Endodermal cell (in vitro differentiated cells): ENCODE results near the gene HAUS3. TPM values are rescaled to one million over a fixed set of nuclear protein-coding genes. Genes with fewer than 3 reads are reported as not detected.
"Not testable (repeated sequence)": the region's sequence is repeated elsewhere in the genome, so short reads cannot be mapped to it uniquely, and the experiment has no call there.

Experiments used
- DNase-seq: peaks from one replicate; pipeline ENCODE4 v3.0.0-alpha.2; 2017
- H3K27ac ChIP-seq: 2 replicates; pipeline ENCODE4 v1.5.1; 2013; ENCODE audit warnings: mild to moderate bottlenecking, low read depth, low read length, moderate library complexity
- H3K27me3 ChIP-seq: 2 replicates; pipeline ENCODE4 v1.6.1; 2013; ENCODE audit warnings: mild to moderate bottlenecking, low read length, moderate library complexity; ENCODE audit not compliant: insufficient read depth, control insufficient read depth, poor library complexity, severe bottlenecking
- H3K36me3 ChIP-seq: 2 replicates; pipeline ENCODE4 v1.7.0; 2013; ENCODE audit warnings: mild to moderate bottlenecking, low read length, moderate library complexity; ENCODE audit not compliant: control insufficient read depth, insufficient read depth
- H3K4me1 ChIP-seq: one replicate; pipeline ENCODE4 v1.7.0; 2013; ENCODE audit warnings: low read length; ENCODE audit not compliant: control insufficient read depth, insufficient read depth
- H3K4me3 ChIP-seq: 2 replicates; pipeline ENCODE4 v1.5.1; 2013; ENCODE audit warnings: mild to moderate bottlenecking, low read length, moderate library complexity
- H3K9ac ChIP-seq: 2 replicates; pipeline ENCODE4 v1.6.1; 2013; ENCODE audit warnings: mild to moderate bottlenecking, low read length, moderate library complexity; ENCODE audit not compliant: poor library complexity, severe bottlenecking; ENCODE audit errors: extremely low read depth
- H3K9me3 ChIP-seq: 2 replicates; pipeline ENCODE4 v1.6.1; 2013; ENCODE audit warnings: mild to moderate bottlenecking, low read length, moderate library complexity; ENCODE audit not compliant: control insufficient read depth
- H3K27ac Mint-ChIP-seq: 2 replicates; pipeline ENCODE4 v1.8.0; 2020; ENCODE audit warnings: mixed read lengths
- H3K27me3 Mint-ChIP-seq: 2 replicates; pipeline ENCODE4 v1.8.0; 2021; ENCODE audit warnings: mild to moderate bottlenecking, mixed read lengths; ENCODE audit not compliant: insufficient read depth
- H3K36me3 Mint-ChIP-seq: 2 replicates; pipeline ENCODE4 v1.8.0; 2020; ENCODE audit warnings: low read depth, mixed read lengths
- H3K4me1 Mint-ChIP-seq: 2 replicates; pipeline ENCODE4 v1.8.0; 2020; ENCODE audit warnings: mixed read lengths
- H3K4me3 Mint-ChIP-seq: 2 replicates; pipeline ENCODE4 v1.8.0; 2020; ENCODE audit warnings: mild to moderate bottlenecking, moderate library complexity, mixed read lengths
- H3K9me3 Mint-ChIP-seq: 2 replicates; pipeline ENCODE4 v1.8.0; 2020; ENCODE audit warnings: mild to moderate bottlenecking, mixed read lengths
- WGBS, 2 experiments: methylation state at CpG; one replicate each; pipeline versions ENCODE4 v1.1.5 to v1.1.7; 2013; ENCODE audit warnings: missing lambda C conversion rate in 2 of 2, mixed read lengths in 1 of 2; ENCODE audit not compliant: insufficient coverage in 1 of 2, insufficient read length in 1 of 2; 5-methylcytosine and 5-hydroxymethylcytosine counted together
- total RNA-seq, 2 donors: library from RNA; stranded (reverse); fragmentation: NEBNext Ultra II Directional in 1 of 2; extraction: Animal tissue kit (Norgen Biotek cat#: 25700) in 1 of 2; gene quantifications; 2 replicates in 1 of 2; 3 replicates in 1 of 2; pipeline ENCODE4 v1.2.1, GENCODE V29; 2021
- TF ChIP-seq, protein P1 (sequence below): fragments of 200-600 bp; sonication (generic); conservative IDR thresholded peaks from 2 replicates; pipeline ENCODE4 v1.5.0; 2021; ENCODE audit warnings: antibody characterized with exemption, mild to moderate bottlenecking

HAUS3 gene
- total RNA-seq, 2 donors from 2014 or later: 17.0 to 22.6 TPM

DNA sequence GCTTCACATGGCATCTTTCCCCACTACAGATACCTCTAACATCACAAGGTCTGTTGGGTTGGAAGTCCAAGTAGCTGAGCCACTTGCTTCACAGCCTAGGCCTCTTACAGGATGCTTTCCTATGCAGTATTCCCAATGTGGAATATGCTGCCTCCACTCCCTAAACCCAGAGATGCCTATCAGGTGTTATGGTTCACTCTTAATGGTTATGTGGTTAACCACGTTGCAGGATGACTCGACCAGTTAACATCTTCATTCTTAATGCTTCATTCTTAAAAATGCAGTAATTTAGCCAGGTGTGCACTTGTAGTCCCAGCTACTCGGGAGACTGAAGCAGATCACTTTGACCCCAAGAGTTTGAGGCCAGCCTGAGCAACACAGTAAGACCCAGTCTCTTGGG lies 24.2 kb downstream of the HAUS3 start:
- Histone ChIP-seq H3K27ac (no peak overlapping the region), H3K9ac (no peak overlapping the region), H3K36me3 (peaks cover 4% of the 10 kb centered on the region), H3K4me1 (peaks cover 8% of the 10 kb centered on the region), H3K9me3 (no peaks in the 10 kb centered on the region), H3K4me3 (no peak overlapping the region), H3K27me3 (no peaks in the 10 kb centered on the region)
- no peak for DNase-seq
- Mint-ChIP-seq H3K4me1 (peaks cover 38% of the 10 kb centered on the region), H3K9me3 (no peaks in the 10 kb centered on the region), H3K27ac (no peak overlapping the region), H3K4me3 (no peak overlapping the region), H3K36me3 (no peaks in the 10 kb centered on the region), H3K27me3 (peaks cover 3% of the 10 kb centered on the region)
- WGBS, 2 experiments: 85 to 100% methylated on average over 1 to 3 of the region's 3 CpGs
- TF ChIP-seq, protein P1, sequence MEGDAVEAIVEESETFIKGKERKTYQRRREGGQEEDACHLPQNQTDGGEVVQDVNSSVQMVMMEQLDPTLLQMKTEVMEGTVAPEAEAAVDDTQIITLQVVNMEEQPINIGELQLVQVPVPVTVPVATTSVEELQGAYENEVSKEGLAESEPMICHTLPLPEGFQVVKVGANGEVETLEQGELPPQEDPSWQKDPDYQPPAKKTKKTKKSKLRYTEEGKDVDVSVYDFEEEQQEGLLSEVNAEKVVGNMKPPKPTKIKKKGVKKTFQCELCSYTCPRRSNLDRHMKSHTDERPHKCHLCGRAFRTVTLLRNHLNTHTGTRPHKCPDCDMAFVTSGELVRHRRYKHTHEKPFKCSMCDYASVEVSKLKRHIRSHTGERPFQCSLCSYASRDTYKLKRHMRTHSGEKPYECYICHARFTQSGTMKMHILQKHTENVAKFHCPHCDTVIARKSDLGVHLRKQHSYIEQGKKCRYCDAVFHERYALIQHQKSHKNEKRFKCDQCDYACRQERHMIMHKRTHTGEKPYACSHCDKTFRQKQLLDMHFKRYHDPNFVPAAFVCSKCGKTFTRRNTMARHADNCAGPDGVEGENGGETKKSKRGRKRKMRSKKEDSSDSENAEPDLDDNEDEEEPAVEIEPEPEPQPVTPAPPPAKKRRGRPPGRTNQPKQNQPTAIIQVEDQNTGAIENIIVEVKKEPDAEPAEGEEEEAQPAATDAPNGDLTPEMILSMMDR: no peak

DNA sequence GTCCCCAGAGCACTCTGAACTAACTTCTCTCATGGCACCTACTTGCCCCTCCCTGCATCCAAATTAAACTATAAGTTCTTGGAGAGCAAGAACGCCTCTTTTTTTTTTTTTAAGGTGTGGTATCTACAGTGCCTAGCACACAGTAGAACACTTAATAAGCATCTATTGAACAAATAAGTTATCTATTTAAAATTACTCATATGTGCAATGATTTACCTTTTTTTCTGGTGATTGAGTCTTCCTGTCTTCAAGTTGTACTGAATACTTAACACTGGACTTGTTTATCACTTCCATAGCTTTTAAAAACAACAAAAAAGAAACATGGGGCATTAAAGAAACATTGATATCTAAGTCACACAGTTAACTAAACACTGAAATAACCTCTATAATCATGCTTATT lies 29.1 kb downstream of the HAUS3 start:
- H3K4me3 Mint-ChIP-seq: no peak overlapping the region
- H3K27me3 Mint-ChIP-seq: peaks cover 3% of the 10 kb centered on the region
- WGBS, 2 experiments: 67% methylated on average over 1 of the region's 1 CpG; no CpG with 5 or more reads in 1 of the 2 experiments
- Histone ChIP-seq H3K4me3 (no peak overlapping the region), H3K27ac (no peak overlapping the region), H3K36me3 (no peaks in the 10 kb centered on the region), H3K9ac (no peak overlapping the region), H3K9me3 (no peaks in the 10 kb centered on the region), H3K4me1 (no peaks in the 10 kb centered on the region), H3K27me3 (no peaks in the 10 kb centered on the region)
- H3K36me3 Mint-ChIP-seq: peaks cover 1% of the 10 kb centered on the region
- DNase-seq: no peak
- peaks cover 3% of the 10 kb centered on the region for H3K4me1 Mint-ChIP-seq
- TF ChIP-seq, protein P1: no peak
- H3K27ac Mint-ChIP-seq: no peak overlapping the region
- no peaks in the 10 kb centered on the region for H3K9me3 Mint-ChIP-seq

DNA sequence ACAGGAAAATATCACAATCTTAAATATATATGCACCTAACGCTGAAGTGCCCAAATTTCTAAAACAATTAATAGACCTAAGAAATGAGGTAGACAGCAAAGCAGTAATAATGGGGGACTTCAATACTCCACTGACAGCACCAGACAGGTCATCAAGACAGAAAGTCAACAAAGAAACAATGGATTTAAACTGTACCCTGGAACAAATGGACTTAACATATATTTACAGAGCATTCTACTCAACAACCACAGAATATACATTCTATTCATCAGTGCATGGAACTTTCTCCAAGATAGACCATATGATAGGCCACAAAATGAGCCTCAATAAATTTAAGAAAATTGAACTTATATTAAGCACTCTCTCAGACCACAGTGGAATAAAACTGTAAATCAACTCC lies 39.1 kb downstream of the HAUS3 start:
- H3K27ac Mint-ChIP-seq, H3K9me3 Mint-ChIP-seq, H3K27me3 Mint-ChIP-seq: not testable (repeated sequence)

DNA sequence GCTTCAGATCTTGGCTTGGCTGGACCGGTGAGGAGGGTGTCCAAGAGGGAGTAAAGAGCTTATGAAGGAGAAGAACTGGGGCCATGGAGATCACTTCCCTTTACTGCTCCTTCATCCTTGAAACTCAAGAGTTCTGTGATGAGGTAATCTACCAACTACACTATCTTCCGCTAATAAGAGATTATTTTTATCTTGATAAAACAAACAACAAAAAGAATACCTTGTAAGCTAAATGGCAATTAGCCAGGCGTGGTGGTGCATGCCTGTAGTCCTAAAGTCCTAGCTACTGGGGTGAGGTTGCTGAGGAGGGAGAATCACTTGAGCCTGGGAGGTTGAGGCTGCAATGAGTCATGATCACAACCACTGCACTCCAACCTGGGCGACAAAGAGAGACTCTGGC lies 47.4 kb downstream of the HAUS3 start:
- Histone ChIP-seq H3K4me3 (no peak overlapping the region), H3K27me3 (no peaks in the 10 kb centered on the region), H3K9ac (no peak overlapping the region), H3K4me1 (peaks cover 12% of the 10 kb centered on the region), H3K27ac (no peak overlapping the region), H3K36me3 (no peaks in the 10 kb centered on the region), H3K9me3 (no peaks in the 10 kb centered on the region)
- H3K4me1 Mint-ChIP-seq: peaks cover 16% of the 10 kb centered on the region
- no peaks in the 10 kb centered on the region for H3K27me3 Mint-ChIP-seq
- no peak for DNase-seq
- H3K36me3 Mint-ChIP-seq: no peaks in the 10 kb centered on the region
- TF ChIP-seq, protein P1: no peak
- no peak overlapping the region for H3K4me3 Mint-ChIP-seq
- no peak overlapping the region for H3K27ac Mint-ChIP-seq
- 70 to 80% methylated on average over 1 to 3 of the region's 4 CpGs for WGBS, 2 experiments
- H3K9me3 Mint-ChIP-seq: no peaks in the 10 kb centered on the region

More for the DNA sequence above, 39.1 kb downstream of the HAUS3 start:
- not testable (repeated sequence) for H3K27ac ChIP-seq, H3K4me3 ChIP-seq, H3K36me3 Mint-ChIP-seq, H3K9ac ChIP-seq, H3K4me3 Mint-ChIP-seq, DNase-seq, H3K4me1 ChIP-seq, H3K27me3 ChIP-seq, H3K9me3 ChIP-seq, H3K36me3 ChIP-seq
- peaks cover 15% of the 10 kb centered on the region for H3K4me1 Mint-ChIP-seq
- 100% methylated on average over 1 of the region's 1 CpG; no CpG with 5 or more reads in 1 of the 2 experiments for WGBS, 2 experiments
